Stimulated activated CD4-positive, alpha-beta T cell treated with anti-CD3 and anti-CD28 coated beads, TNF-alpha, amount 100 ng/mL, for 24 hours (primary cell): Measurements from ENCODE around the gene IFNA16.
A peak's percentile ranks its signal among the peaks of the same experiment; 100 is the strongest.
"Not testable (repeated sequence)": the region's sequence is repeated elsewhere in the genome, so short reads cannot be mapped to it uniquely, and the experiment has no call there.

Source experiments
- DNase-seq, 3 experiments: peaks; one replicate each; pipeline ENCODE4 v3.0.0-alpha.2; 2020; ENCODE audit warnings: low read depth in 3 of 3

The IFNA16 gene

GRCh38 chr9:21194867-21195776, 22.0 kb downstream of the IFNA16 start:
- peak in 2 of 3 experiments; percentile 25 to 27 for DNase-seq

- not testable (repeated sequence) for DNase-seq
Observed at GRCh38 chr9:21187487-21187886, 29.6 kb downstream of the IFNA16 start, which contains the start of gene IFNA4. IFNA4 (minus strand) TSS chr9:21187587; CDS start chr9:21187531, 56 bp downstream.

GRCh38 chr9:21182810-21183736, 34.0 kb downstream of the IFNA16 start:
- DNase-seq: not testable (repeated sequence)

GRCh38 chr9:21174671-21175070, 42.4 kb downstream of the IFNA16 start:
- DNase-seq: no peak

GRCh38 chr9:21172156-21172555, 45.0 kb downstream of the IFNA16 start:
- DNase-seq: no peak

GRCh38 chr9:21171351-21171750, 45.8 kb downstream of the IFNA16 start:
- DNase-seq: no peak

GRCh38 chr9:21166560-21166959, 50.6 kb downstream of the IFNA16 start, which contains the start of gene IFNA21:
IFNA21 (minus strand) TSS chr9:21166660; CDS start chr9:21166612, 48 bp downstream.
- DNase-seq: not testable (repeated sequence)
